HG02884 (cell line): ENCODE data around the gene TFAP2B.

Experiments used
- ATAC-seq: cut with Tn5 transposase; IDR thresholded peaks from one replicate; pipeline ENCODE4 v1.9.1; 2021; ENCODE audit warnings: mild to moderate bottlenecking, moderate library complexity; ENCODE audit not compliant: unreplicated experiment

TFAP2B gene

GRCh38 chr6:50818673-50819072 lies at the start of gene TFAP2B:
Gene TFAP2B, plus strand, starts transcription at chr6:50818871. Its CDS starts 21 bp downstream, at chr6:50818892.
- ATAC-seq: no peak

DNA sequence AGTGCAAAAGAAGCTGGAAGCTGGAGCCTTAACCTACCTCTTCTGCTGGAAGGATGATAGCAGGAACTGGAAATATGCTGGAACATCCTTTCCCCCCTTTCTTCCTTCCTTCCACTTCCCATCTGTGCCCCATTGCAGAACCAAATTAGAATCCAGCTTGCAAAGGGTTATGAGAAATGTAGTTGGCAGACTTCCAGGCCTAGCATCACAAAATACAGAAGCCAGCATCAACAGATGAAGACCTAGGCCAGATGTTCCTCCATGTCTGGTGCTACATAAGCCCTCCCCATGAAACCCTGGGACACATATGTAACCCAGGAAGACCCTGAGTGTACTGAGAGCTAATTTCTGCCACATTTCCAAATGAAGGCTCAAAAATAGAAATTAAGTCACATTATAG lies 40.0 kb upstream of the TFAP2B start:
- ATAC-seq: no peak

DNA sequence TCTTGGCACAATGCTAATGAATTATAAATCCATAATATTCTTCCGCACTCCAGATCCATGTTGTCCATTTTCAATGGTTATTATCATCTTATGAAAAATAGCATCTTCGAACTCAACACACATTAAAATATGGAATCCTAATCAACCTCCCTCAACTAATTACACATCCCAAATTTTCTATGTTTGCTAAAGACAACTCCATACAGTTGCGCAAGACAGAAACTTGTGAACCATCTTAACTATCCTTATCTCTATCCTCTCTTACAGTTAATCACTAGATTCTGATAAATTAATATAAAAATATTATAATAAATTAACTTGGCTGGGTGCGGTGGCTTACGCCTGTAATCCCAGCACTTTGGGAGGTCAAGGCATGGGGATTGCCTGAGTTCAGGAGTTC lies 38.3 kb upstream of the TFAP2B start:
- no peak for ATAC-seq

DNA sequence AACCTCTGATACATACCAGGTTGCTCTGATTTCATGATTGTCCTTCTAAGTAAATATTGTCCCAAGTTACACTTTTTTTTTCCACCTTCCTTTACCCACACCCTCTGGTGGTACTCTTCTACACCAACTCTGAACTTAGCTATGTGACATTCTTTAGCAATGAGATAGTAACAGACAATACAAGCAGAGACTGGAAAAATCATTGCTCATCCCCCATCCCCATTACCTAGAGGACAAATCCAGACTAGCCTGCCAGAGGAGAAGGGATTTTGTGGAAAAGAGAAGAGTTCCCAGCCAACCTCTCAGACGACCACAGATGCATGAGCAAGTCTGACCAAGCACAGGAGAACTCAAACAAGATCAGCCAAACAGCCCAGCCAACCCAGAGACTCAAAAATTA lies 32.8 kb upstream of the TFAP2B start:
- no peak for ATAC-seq

GRCh38 chr6:50791900-50792508 lies 26.7 kb upstream of the TFAP2B start:
- peak; percentile 78 for ATAC-seq

DNA sequence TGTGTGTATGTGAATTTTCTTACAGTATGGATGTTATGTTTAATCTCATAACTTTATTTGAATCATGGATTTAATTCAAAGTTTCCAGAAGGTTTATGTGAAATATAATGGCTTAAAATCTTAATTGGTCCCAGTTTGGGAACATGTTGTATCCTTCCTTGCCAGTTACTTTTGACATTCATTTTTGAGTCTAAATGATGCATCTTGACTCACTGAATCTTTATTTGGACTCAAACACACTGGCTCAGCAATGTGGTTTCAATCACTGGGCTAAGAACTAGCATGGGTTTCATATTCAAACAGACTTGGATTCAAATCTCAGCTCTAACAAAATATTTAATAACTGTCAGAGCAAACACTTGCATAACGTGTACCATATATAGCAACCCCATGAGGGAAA lies 25.9 kb upstream of the TFAP2B start:
- ATAC-seq: no peak

- no peak for ATAC-seq
These were observed 23.1 kb upstream of the TFAP2B start for GRCh38 chr6:50795574-50795973.

GRCh38 chr6:50804283-50804682 lies 14.4 kb upstream of the TFAP2B start:
- no peak for ATAC-seq

GRCh38 chr6:50807035-50807434 lies 11.6 kb upstream of the TFAP2B start:
- ATAC-seq: no peak

DNA sequence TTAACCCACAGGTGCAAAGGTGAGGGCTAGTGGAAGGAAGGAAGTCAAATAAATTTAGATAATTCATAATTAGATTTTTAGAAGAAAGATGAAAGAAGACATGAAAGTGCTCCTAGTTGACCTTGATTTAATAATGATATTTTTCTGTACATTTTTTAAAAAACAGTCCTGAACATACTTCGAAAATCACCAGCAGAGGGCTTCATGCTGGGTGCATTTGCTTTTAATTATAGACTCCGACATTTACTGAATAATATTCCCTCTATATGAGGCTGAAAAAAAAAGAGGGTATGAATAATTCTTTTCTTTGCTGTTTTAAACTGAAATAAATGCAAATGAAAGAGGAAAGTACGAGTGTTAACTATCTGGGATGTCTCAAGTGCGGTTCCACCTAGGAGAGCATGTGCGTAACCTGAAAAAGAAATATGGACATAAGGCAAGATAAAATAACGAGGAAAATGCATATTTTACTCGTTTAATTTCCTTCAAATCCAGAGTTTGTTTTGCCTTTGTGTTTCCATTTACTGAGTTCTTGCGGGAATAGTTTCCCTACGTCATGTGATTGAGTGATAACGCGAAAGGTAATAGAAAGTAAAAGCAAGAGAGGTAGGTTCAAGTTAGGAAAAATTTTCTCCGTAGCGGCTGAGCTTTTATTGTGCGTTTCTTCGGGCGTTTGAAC lies 3.1 kb upstream of the TFAP2B start:
- ATAC-seq: peak; percentile 45

DNA sequence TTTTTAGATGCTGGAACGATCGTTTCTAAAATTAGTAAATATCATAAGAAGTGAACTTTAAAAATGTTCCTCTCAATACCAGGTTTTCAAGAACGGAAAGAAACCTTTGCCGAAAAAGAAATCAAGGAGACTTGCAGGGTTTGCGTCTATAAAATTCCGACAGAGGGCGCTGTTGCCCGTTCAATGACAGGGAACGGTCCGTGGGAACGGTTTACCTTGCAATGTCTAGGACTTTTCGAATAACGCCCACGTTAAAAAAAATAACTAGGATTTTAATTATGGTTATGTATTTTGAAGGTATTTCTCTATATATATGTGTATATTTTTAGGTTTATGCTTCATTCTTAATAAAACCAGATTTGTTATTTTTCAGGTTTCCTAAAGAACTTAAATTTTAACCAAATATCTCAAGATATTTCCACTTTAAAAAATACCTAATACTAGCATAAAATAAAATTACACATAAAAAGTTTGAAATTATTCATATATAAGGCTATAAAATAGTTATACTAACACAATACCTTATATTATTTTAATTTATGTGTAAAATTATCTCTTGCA lies 2.5 kb upstream of the TFAP2B start:
- ATAC-seq: peak; percentile 81

DNA sequence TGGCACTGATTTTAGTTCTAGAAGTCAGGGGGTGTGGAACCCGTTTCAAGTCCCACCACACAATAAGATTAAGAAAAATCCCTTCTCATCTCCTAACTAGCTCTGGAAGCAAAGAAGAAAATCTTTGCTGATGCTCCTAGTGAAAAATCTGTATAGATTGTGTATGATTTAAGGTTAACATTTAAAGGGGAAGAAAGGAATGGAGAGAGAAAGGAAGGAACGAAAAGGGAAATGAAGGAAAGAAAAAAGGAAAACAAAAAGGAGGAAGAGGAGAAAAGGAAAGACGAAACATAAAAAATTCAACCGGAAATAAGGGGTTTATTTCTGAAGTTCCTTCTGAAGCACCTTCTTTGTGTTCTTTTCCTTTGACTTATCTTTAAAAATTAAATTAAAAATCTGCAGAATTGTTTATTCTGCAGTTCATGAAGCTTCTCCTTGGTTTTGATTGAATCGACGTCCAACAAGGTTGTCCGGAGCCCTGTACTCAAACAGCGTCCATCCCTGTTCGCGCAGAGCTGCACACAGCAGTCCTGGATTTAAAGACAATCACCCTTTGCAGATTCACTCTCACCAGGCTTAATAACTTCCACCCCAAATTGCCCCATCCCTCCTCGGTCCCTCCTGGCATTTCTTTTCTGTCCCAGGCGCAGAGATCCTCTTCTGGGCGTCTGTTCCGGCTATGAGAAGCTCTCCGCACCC lies 1.6 kb upstream of the TFAP2B start:
- no peak for ATAC-seq

DNA sequence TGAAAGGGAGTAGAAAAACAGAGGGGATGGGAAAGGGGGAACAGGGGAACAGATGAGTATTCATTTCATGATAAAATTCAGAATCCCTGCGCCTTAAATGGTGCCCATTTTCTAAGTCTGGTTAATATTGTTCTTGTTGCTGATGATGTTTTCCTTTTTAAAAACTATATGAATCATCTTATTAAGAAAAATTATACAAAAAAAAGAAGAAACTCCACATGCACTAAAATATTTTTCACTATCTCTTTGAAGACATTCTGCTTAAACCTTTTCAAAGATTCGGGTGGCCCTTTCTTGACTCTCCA lies 1.1 kb upstream of the TFAP2B start:
- ATAC-seq: no peak

- ATAC-seq: no peak
These were observed 651 bp upstream of the TFAP2B start for GRCh38 chr6:50818020-50818419.

DNA sequence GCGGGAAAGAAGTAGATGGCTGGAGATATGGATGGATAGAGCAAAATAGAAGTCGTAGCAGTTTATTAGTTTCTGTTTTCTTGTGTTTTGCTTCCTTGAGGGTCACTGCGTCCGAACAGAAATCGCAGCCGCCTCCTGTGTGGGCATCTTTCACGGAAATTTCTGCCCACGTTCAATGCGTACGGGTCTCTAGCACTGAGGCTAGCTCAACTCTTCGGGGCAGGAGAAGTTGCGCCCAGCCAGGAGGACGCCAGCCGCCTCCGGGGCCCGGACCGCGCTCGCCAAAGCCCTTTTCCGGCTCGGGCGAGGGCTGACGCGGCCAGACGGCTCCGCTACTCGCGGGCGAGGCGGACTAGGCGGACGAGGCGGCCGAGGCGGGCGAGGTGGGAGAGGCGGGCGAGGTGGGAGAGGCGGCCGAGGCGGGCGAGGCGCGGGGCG lies 814 bp downstream of the TFAP2B start:
- ATAC-seq: no peak

DNA sequence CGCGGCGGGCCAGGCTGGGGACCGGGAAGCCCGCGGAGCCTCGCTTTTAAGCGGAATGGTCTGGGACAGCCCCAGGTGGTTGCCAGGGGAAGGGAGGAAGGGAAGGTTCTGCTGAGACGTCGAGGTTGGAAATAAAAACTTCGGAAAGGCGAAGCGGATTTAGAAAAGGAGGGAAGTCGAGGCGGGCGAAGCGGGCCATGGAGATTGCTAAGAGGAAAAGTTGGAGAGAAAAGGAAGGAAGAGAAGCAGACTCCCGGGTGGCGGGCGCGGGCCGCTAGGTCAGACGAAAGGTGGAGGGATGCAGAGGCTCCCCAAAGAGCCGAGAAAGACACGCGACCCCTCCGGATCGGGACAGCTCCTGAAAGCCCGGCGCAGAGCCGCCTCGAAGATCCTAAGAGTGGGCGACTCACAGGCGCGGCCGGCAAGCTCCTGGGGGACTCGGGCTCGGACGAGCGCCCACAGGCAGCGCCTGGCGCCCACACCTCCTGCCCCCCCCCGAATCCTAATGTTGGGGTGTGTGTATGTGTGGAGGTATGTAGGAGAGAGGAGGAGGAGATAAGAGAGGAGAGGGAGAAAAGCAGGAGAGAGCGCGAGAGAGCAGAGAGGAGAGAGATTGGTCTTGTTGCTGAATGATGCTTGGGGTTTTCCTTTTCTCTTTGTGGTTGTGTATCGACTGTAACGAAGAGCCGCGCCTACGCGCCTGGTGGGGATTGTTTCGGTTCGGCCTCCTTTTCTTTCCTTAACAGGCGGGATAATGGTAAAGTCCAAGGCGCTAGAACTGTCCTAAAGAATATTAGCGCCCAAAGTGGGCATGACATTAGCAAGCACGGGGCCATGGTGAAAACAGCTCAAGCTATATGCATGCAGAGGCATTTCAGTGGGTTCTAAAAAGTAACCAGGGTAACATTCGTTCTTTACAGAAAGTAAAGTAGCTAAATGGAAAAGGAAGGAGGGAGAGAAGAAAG lies 1.5 kb downstream of the TFAP2B start:
- ATAC-seq: peak; percentile 39

- no peak for ATAC-seq
These were observed 2.2 kb downstream of the TFAP2B start for GRCh38 chr6:50820869-50821264.

- ATAC-seq: no peak
These were observed 2.9 kb downstream of the TFAP2B start for GRCh38 chr6:50821441-50822077.

- ATAC-seq: no peak
These were observed 3.4 kb downstream of the TFAP2B start for GRCh38 chr6:50822078-50822476.
